MM.1S (cell line): ENCODE data around the gene TAS2R41.
"Not testable (repeated sequence)": the region's sequence is repeated elsewhere in the genome, so short reads cannot be mapped to it uniquely, and the experiment has no call there.

Experiments
- DNase-seq: peaks from one replicate; pipeline ENCODE4 v3.0.0-alpha.2; 2015
- H2AFZ ChIP-seq: fragments of 300-600 bp; sonication (generic); 2 replicates; pipeline ENCODE4 v1.6.0; 2016; ENCODE audit warnings: antibody characterized with exemption, low read length
- H3F3A ChIP-seq: fragments of 300-600 bp; sonication (generic); 2 replicates; pipeline ENCODE4 v1.6.1; 2016; ENCODE audit warnings: mild to moderate bottlenecking, antibody characterized with exemption, low read length, moderate library complexity, mixed read lengths; ENCODE audit not compliant: insufficient read depth
- H3K27ac ChIP-seq: fragments of 300-600 bp; sonication (generic); 2 replicates; pipeline ENCODE4 v1.5.1; 2016; ENCODE audit warnings: mild to moderate bottlenecking, low read length
- H3K27me3 ChIP-seq: fragments of 300-600 bp; sonication (generic); replicated peaks from 2 replicates; pipeline ENCODE4 v1.6.0; 2016; ENCODE audit warnings: low read length; ENCODE audit not compliant: insufficient read depth
- H3K36me3 ChIP-seq: fragments of 300-600 bp; sonication (generic); replicated peaks from 2 replicates; pipeline ENCODE4 v1.6.1; 2016; ENCODE audit warnings: mild to moderate bottlenecking, low read length, mixed read lengths; ENCODE audit not compliant: insufficient read depth
- H3K4me1 ChIP-seq: fragments of 300-600 bp; sonication (generic); 2 replicates; pipeline ENCODE4 v1.6.1; 2016; ENCODE audit warnings: low read length, mixed read lengths
- H3K4me2 ChIP-seq: fragments of 300-600 bp; sonication (generic); 2 replicates; pipeline ENCODE4 v1.6.0; 2016; ENCODE audit warnings: low read depth, low read length
- H3K4me3 ChIP-seq: fragments of 300-600 bp; sonication (generic); 2 replicates; pipeline ENCODE4 v1.5.1; 2016; ENCODE audit warnings: low read length, mixed read lengths
- H3K79me2 ChIP-seq: fragments of 300-600 bp; sonication (generic); 2 replicates; pipeline ENCODE4 v1.6.1; 2016; ENCODE audit warnings: mixed run types, low read length, mixed read lengths
- H3K9ac ChIP-seq: fragments of 300-600 bp; sonication (generic); 2 replicates; pipeline ENCODE4 v1.6.1; 2016; ENCODE audit warnings: low read length, mixed read lengths
- H3K9me2 ChIP-seq: fragments of 300-600 bp; sonication (generic); replicated peaks from 2 replicates; pipeline ENCODE4 v1.6.1; 2016; ENCODE audit warnings: mild to moderate bottlenecking, low read length, mixed read lengths; ENCODE audit not compliant: insufficient read depth
- H3K9me3 ChIP-seq: fragments of 300-600 bp; sonication (generic); replicated peaks from 2 replicates; pipeline ENCODE4 v1.6.1; 2016; ENCODE audit warnings: mild to moderate bottlenecking, low read length, mixed read lengths; ENCODE audit not compliant: insufficient read depth
- H4K20me1 ChIP-seq: fragments of 300-600 bp; sonication (generic); 2 replicates; pipeline ENCODE4 v1.6.1; 2016; ENCODE audit warnings: mild to moderate bottlenecking, low read length, moderate library complexity, mixed read lengths; ENCODE audit not compliant: insufficient read depth
- EZH2 ChIP-seq: fragments of 300-600 bp; sonication (generic); optimal IDR thresholded peaks from 2 replicates; pipeline ENCODE3; 2017; ENCODE audit warnings: low read depth, mild to moderate bottlenecking, antibody characterized with exemption, low read length, mixed read lengths
- EZH2phosphoT487 ChIP-seq: fragments of 300-600 bp; sonication (generic); IDR thresholded peaks from 2 replicates; pipeline ENCODE4 v1.6.1; 2018; ENCODE audit warnings: antibody characterized with exemption, low read length
- TF ChIP-seq, protein P1 (sequence below): fragments of 300-600 bp; sonication (generic); IDR thresholded peaks from 2 replicates; pipeline ENCODE4 v1.5.1; 2016; ENCODE audit warnings: antibody characterized with exemption, low read length, mixed read lengths

TAS2R41 gene

DNA sequence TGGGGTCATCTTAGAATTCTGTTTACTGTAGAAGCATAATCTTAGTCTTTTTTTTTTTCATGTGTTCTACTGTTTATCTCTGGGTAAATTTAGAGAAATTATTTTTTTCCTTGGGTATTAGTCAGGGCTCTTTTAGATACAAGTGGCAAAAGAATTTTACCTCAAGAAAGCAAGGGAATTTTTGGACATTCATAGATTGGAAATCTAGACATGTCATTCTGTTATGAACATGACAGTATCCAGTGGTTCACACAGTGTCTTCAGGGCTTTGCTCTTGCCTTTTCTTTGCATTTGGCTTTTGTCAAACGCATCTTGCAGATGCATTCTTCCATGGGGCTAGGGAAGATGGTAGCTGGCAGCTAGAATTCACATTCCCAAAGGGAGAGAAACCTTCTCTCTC is 13.7 kb upstream of the TAS2R41 start:
- Histone ChIP-seq H3K79me2 (no peaks in the 10 kb centered on the region), H3K4me3 (no peak overlapping the region), H3K9ac (no peak overlapping the region), H3F3A (no peaks in the 10 kb centered on the region), H3K27me3 (no peaks in the 10 kb centered on the region), H4K20me1 (no peaks in the 10 kb centered on the region), H3K36me3 (no peaks in the 10 kb centered on the region), H3K9me2 (no peaks in the 10 kb centered on the region), H3K27ac (no peak overlapping the region), H3K9me3 (no peaks in the 10 kb centered on the region), H2AFZ (no peak overlapping the region), H3K4me1 (no peaks in the 10 kb centered on the region), H3K4me2 (no peak overlapping the region)
- TF ChIP-seq EZH2phosphoT487 (no peak), EZH2 (no peak)
- TF ChIP-seq, protein P1, sequence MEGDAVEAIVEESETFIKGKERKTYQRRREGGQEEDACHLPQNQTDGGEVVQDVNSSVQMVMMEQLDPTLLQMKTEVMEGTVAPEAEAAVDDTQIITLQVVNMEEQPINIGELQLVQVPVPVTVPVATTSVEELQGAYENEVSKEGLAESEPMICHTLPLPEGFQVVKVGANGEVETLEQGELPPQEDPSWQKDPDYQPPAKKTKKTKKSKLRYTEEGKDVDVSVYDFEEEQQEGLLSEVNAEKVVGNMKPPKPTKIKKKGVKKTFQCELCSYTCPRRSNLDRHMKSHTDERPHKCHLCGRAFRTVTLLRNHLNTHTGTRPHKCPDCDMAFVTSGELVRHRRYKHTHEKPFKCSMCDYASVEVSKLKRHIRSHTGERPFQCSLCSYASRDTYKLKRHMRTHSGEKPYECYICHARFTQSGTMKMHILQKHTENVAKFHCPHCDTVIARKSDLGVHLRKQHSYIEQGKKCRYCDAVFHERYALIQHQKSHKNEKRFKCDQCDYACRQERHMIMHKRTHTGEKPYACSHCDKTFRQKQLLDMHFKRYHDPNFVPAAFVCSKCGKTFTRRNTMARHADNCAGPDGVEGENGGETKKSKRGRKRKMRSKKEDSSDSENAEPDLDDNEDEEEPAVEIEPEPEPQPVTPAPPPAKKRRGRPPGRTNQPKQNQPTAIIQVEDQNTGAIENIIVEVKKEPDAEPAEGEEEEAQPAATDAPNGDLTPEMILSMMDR = no peak
- DNase-seq = no peak

DNA sequence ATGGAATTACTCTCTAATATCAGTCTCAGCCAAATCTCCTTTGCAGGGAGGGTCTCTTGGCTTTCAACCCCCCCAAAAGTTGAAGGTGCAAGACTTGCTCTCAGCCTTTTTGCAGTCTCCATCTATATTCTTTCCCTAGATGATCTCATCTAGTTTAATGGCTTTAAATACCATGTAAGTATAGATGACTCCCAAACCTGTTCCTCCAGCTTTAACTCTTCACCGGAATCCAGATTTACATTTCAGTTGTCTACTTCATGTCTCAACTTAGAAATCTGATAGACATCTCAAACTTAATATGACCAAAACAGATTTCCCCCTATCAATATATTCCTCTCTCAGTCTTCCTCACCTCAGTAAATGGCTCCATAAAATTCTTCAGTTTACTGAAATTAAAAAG is 9.9 kb upstream of the TAS2R41 start:
- Histone ChIP-seq H3K9me2 (no peaks in the 10 kb centered on the region), H3K9me3 (no peaks in the 10 kb centered on the region), H2AFZ (no peak overlapping the region), H3K4me2 (no peak overlapping the region), H3K4me1 (no peaks in the 10 kb centered on the region), H3K27ac (no peak overlapping the region), H3K36me3 (no peaks in the 10 kb centered on the region), H3K4me3 (no peak overlapping the region), H3K27me3 (no peaks in the 10 kb centered on the region), H3K9ac (no peak overlapping the region), H3F3A (no peaks in the 10 kb centered on the region), H3K79me2 (no peaks in the 10 kb centered on the region), H4K20me1 (no peaks in the 10 kb centered on the region)
- DNase-seq = no peak
- TF ChIP-seq, protein P1 = no peak
- TF ChIP-seq EZH2 = no peak
- TF ChIP-seq EZH2phosphoT487 = no peak

DNA sequence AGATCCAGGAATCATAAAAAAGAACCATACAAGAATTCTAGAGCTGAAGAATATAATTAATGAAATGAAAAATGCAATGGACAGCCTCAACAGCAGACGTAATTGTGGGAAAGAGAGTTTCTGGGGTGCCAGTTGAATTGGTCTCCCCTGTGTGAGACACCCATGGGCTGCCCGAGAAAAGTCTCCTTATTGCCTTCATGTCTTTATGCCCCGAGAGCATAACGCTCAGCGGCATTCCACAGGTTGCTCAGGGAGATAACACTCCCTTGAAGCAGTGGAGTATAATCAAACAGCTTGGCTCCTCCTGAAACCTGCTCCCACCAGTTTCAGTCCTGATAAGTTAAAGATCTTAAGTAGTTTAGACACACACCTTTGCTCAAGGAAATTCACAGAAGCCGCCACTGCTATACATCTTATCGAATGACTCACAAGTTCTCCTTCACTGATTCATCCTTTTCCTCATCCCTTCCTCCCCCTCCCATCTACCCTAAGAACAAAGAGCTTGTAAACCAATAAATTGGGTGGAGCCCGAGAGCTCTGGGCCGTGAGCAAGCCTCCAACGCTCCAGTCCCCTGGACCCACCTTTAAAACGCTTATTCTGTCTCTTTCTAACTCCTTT is 5.5 kb upstream of the TAS2R41 start:
- not testable (repeated sequence) for H3K79me2 ChIP-seq, H3K27ac ChIP-seq, H3F3A ChIP-seq, H3K36me3 ChIP-seq, H4K20me1 ChIP-seq, H3K4me1 ChIP-seq, H3K9me3 ChIP-seq, H3K9ac ChIP-seq, DNase-seq, H3K9me2 ChIP-seq, H3K27me3 ChIP-seq, H2AFZ ChIP-seq, H3K4me2 ChIP-seq, H3K4me3 ChIP-seq

DNA sequence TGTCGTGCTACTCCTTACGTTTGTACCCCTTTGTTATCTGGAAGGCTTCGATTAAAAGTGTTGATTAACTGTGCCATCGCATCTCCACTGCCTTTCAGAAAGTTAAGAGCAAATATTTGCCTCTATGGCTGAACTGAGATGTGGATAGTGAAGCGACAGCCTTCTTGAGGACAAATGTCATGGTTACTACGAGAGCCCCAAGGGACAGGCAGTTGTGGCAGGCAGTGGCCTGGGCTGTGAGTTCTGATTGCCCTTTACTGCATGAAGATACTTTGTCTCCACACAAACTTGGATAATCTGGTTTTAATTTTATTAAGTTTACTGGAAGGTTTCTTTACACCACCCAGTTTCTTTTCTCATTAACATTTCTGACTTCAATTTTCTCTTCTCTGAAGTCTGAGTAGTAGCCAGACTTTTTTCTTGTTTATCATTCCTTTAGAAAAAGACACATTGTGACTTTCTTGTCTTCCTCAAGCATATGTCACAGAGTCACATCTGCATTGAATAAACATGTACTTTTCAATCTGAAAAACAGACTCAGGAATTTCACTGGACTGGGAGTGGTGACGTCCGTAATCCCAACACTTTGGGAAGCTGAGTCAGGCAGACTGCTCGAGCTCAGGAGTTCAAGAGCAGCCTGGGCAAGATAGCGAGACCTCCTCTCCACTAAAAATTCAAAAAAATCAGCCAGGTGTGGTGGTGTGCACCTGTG is 1.5 kb downstream of the TAS2R41 start:
- DNase-seq = no peak
- Histone ChIP-seq H3K79me2 (no peaks in the 10 kb centered on the region), H3K27me3 (no peaks in the 10 kb centered on the region), H3K27ac (no peak overlapping the region), H3K4me1 (no peaks in the 10 kb centered on the region), H2AFZ (no peak overlapping the region), H3K4me3 (no peak overlapping the region), H3K36me3 (no peaks in the 10 kb centered on the region), H3K9me2 (no peaks in the 10 kb centered on the region), H3F3A (no peaks in the 10 kb centered on the region), H3K9ac (no peak overlapping the region), H4K20me1 (no peaks in the 10 kb centered on the region), H3K4me2 (no peak overlapping the region), H3K9me3 (no peaks in the 10 kb centered on the region)
- no peak for TF ChIP-seq EZH2
- no peak for TF ChIP-seq EZH2phosphoT487
- TF ChIP-seq, protein P1 = no peak
